OCI-LY3 (cell line): ENCODE data around the gene C10orf105.

ENCODE experiments used
- CTCF ChIP-seq: fragments of 200-600, 300-600 bp; sonication (generic); IDR thresholded peaks from 2 replicates; pipeline ENCODE4 v1.5.1; 2014; ENCODE audit warnings: antibody characterized with exemption, low read length, low read depth
- EZH2phosphoT487 ChIP-seq: fragments of 200-600 bp; shearing (Covaris generic); IDR thresholded peaks from 2 replicates; pipeline ENCODE4 v1.6.1; 2018; ENCODE audit warnings: antibody characterized with exemption, mixed run types, low read depth

GRCh38 chr10:71716426-71716825 is 3.2 kb downstream of the C10orf105 start:
- TF ChIP-seq CTCF (no peak), EZH2phosphoT487 (no peak)
